GM21390 (cell line): ENCODE results near the gene ZNF165.
A peak's percentile ranks its signal among the peaks of the same experiment; 100 is the strongest.
"Not testable (repeated sequence)": the region's sequence is repeated elsewhere in the genome, so short reads cannot be mapped to it uniquely, and the experiment has no call there.

Experiments
- ATAC-seq: cut with Tn5 transposase; IDR thresholded peaks from one replicate; pipeline ENCODE4 v1.9.1; 2021; ENCODE audit not compliant: unreplicated experiment

ZNF165 gene

GRCh38 chr6:28080381-28080630 lies at the start of gene ZNF165:
TSS of gene ZNF165 (plus strand) at chr6:28080568. CDS start at chr6:28085481, 4,913 bp downstream.
- peak; percentile 24 for ATAC-seq

DNA sequence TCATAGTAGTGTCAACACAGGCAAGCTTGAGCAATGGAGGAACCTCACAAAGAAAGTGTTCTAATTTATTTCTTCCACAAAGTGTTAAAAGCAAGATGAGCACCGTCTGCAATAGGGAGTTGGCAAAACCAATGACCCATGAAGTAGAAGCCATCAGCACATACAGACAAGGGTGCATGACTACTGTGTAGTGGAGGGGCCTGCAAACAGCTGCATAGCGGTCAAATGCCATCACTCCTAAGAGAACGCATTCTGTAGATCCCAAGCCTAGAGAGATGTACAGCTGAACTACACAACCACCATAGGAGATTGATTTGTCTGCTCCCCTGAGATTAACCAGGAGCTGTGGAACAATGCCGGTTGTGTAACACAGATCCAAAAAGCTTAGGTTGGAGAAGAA lies 26.8 kb upstream of the ZNF165 start:
- no peak for ATAC-seq

GRCh38 chr6:28060405-28060804 lies 20.0 kb upstream of the ZNF165 start:
- ATAC-seq = no peak

GRCh38 chr6:28064272-28064671 lies 16.1 kb upstream of the ZNF165 start:
- ATAC-seq = no peak

DNA sequence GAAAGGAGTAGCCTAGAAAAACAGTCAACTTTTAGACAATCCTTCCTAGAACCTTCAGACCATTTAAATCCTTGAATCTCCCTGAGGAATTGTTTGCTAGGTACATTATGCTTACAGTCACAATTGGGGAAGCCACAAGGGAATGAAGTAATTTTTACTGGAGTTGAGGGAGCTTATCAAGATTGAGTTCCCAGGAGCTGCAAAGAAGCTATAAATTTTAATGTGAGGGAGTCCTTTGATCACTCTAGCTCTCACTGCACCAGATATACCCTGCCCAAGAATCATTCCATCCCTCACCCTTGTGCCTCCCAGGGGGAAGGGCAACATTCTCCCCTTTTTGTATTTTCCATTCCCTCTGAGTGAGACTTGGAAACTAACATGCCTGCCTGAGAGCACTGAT lies 12.3 kb upstream of the ZNF165 start:
- no peak for ATAC-seq

DNA sequence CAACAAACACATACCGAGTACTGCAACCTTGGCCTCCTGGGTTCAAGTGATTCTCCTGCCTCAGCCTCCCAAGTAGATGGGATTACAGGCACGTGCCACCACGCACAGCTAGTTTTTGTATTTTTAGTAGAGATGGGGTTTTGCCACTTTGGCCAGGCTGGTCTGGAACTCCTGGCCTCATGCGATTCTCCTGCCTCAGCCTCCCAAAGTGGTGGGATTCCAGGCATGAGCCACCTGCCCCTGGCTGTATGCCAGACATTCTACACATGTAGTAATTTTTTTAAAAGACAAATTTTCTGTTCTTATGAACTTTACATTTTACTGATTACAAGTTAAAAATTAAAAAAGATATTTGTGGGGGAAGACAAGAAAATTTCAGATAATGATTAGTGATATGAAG lies 9.4 kb upstream of the ZNF165 start:
- ATAC-seq = not testable (repeated sequence)

- ATAC-seq = no peak
Observed at GRCh38 chr6:28078050-28078449, 2.3 kb upstream of the ZNF165 start.

- ATAC-seq = no peak
Observed at GRCh38 chr6:28078836-28079235, 1.5 kb upstream of the ZNF165 start.

DNA sequence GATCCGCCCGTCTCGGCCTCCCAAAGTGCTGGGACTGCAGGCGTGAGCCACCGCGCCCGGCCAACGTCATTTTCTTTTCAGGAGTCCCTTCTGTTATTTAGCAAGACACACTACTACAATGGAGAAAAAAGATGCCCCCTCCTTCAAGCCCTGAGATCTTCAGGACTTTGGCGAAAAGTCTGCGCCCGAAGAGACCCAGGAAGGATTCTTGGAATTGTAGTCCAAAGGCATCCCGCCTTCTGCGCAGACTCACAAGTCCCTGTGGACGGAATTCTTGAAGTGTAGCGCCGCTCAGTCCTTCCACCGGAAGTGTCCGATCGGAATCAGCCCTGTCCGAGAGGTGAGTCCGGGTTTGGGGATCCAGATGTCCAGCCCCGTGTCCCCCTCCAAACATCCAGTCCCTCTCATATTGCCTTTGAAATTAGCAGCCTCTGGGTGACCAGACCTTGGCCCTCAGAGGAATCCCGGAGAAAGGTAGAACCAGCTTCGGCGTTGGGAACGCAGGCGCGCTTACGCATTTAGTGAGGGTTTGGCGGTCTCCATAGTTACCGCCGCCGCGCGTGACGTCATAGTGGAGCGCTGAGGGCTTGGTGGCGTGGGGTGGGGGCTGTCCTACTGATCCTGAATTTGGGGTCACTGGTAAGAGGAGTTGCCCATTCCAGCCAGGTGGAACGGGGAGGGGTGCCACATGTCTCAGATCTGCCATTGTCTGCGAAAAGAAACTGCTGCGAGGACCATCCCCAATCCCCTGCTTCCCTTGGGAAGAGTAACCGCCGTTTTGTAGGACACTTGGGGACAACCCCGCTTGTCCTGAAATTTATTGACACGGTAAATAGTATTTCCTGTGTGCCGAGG lies 490 bp downstream of the ZNF165 start:
- ATAC-seq = peak; percentile 80

DNA sequence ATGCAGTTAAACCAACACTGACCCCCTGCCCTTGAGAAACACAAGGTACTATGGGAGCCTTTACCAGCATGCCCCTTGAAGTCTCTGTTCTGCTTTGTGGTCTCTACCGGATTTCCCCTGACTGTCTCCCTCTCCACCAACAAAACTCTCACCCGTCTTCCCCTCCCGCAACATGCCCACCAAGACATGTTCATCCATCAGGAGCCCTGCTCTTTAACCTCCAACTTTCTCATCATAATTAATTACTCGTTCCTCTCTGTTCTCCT lies 1.1 kb downstream of the ZNF165 start:
- ATAC-seq = peak; percentile 42

DNA sequence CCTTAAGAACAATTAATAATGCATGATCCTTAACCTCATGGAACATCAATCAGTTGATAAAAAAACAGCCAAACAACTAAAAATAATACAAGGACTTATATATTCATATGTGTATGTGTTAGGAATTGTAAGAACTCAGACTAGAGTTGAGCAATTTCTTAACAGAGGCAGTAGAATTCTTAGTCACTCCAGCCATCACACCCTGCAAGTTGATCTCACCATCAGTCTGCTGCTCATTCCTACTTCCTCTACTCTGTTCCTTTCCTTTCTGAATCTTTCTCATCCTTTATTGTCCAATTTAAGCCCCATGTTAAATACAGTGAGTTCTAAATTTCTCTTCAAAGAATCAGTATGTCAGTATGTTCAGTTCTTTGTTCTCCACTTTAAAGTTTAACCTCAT lies 2.6 kb downstream of the ZNF165 start:
- no peak for ATAC-seq

- no peak for ATAC-seq
Observed at GRCh38 chr6:28089054-28089453, 8.7 kb downstream of the ZNF165 start.

- no peak for ATAC-seq
Observed at GRCh38 chr6:28090917-28091586, 10.7 kb downstream of the ZNF165 start.

GRCh38 chr6:28102222-28102621 lies 21.9 kb downstream of the ZNF165 start:
- not testable (repeated sequence) for ATAC-seq

- ATAC-seq = not testable (repeated sequence)
Observed at GRCh38 chr6:28102699-28103098, 22.3 kb downstream of the ZNF165 start.

DNA sequence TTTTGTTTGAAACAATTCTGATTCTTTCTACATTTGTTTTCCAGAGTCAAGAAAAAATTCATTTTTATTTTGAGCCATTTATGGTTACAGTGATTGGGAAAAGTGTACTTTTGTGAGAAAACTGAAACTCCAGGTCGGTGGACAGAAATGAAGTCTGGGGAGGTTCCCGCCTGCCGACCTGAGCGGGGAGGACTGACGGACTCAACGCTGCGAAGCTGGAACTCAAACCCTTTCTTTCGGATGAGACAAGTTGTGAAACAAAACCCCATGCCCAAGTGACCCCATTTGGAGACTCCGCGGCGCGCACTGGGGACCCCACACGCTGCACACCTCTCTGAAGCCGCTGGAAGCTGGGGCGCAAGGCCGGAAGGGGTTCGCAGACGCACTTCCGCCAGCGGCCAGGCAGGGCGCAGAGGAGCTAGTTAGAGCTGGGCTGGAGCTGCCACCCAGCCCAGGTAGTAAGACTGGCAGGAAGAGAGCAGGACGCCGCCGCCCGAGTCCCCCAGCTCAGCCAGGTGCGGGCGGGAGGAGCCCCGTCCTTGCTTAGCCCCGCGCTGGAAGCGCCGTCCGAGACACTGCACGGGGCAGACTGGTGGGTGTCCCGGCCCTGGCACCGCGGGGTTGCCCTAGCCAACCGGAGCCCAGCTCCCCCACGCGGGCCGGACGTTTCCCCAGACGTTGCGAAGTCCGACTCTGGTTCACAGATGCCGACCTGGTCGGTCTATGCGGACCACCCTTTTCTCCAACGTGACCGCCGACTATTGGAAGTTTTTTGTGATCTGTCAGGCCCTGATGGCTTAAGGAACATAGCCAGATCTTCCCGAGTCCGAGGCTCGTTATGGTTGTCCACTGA lies 24.2 kb downstream of the ZNF165 start:
- ATAC-seq = peak; percentile 99

DNA sequence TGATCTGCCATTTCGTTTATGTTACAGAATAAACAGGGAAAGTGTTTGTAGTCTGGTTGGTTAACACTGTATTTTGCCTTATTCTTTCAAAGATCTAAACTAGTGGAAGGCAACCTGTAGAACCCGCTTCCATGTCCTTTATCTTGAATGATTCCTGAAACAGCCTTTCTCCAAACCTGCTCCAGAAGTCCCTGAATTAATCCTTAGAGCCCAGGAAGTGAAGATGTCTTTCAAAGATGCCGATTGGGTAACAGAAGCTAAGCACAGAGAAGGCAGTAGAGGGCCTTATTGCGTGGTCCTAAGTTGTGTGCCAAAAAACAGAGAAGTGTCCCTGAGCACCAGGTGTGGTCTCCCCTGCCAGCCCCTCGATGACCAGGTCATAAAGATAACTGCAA lies 24.9 kb downstream of the ZNF165 start:
- ATAC-seq = no peak

- ATAC-seq = no peak
Observed at GRCh38 chr6:28107506-28107905, 27.1 kb downstream of the ZNF165 start.

GRCh38 chr6:28111964-28112363 lies 31.6 kb downstream of the ZNF165 start:
- no peak for ATAC-seq

GRCh38 chr6:28115799-28116198 lies 35.4 kb downstream of the ZNF165 start:
- ATAC-seq = no peak

DNA sequence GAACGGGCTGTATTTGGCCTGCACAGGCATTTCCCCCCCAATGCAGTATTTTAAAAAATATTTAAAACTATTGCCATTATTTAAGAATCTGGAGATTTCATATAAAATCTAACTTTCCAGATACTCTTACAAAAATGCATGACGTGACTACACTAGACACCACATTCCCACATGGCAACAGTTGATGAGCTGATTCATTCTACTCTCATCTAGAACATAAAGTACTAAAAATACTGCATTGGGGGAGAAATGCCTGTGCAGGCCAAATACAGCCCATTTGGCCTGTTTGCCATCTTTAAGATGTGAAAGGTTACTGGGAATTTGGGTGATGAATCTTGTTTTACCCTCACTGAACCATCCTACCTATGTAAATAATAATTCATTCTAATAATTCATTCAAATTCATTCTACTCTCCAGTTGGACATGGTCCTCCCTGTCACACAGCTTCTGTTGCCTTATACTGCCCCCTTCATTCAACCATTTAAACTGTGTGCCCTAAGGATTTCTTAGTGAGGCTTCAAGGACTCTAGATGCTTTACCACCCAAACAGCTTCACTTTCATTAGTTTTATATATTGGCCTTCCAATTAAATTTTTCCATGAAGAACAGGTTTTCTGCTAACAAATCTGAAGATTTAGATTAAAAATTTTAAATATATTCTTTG lies 37.1 kb downstream of the ZNF165 start:
- ATAC-seq = no peak
